GM18517 (cell line): Measurements from ENCODE around the gene MBNL2.
"Not testable (repeated sequence)": the region's sequence is repeated elsewhere in the genome, so short reads cannot be mapped to it uniquely, and the experiment has no call there.

ENCODE experiments used
- ATAC-seq: cut with Tn5 transposase; IDR thresholded peaks from one replicate; pipeline ENCODE4 v1.9.1; 2021; ENCODE audit warnings: mild to moderate bottlenecking, moderate library complexity; ENCODE audit not compliant: unreplicated experiment

The MBNL2 gene

DNA sequence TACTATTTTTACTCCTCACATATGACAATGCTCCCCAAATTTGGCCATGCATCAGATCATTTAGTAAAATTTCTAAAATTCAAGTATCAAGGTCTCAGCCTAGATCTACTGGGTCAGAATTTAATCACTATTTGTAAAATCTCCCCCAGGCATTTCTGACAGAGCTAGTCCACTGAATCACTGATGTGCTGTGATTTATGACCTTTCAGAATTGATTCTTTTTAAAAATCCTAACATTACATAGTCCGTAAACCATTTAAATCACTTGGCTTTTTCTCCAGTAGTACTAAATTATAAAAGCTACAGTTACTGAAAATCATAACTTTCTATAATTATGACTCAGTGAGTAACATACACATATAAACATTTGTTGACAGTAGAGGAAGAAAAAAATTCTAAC, 119.0 kb downstream of the MBNL2 start:
- no peak for ATAC-seq

DNA sequence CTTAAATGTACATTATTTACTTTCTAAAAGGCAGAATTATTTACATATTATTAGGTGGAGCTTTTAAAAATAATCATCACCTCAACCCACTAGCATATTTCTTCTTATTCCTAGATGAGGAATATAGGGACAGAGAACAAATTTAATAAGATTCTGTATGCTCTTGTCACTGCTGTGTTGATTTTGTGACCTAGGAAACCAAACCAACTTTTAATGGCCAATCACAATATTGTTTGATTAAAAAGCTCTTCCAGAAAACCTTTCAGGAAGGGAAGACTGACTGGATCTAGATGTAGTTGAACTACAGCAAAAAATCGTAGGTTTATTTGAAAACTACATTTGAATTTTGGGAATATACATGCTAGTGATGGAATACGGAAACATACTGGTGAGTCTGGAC, 120.0 kb downstream of the MBNL2 start:
- no peak for ATAC-seq

- no peak for ATAC-seq
These were observed 120.8 kb downstream of the MBNL2 start for GRCh38 chr13:97342936-97343335.

DNA sequence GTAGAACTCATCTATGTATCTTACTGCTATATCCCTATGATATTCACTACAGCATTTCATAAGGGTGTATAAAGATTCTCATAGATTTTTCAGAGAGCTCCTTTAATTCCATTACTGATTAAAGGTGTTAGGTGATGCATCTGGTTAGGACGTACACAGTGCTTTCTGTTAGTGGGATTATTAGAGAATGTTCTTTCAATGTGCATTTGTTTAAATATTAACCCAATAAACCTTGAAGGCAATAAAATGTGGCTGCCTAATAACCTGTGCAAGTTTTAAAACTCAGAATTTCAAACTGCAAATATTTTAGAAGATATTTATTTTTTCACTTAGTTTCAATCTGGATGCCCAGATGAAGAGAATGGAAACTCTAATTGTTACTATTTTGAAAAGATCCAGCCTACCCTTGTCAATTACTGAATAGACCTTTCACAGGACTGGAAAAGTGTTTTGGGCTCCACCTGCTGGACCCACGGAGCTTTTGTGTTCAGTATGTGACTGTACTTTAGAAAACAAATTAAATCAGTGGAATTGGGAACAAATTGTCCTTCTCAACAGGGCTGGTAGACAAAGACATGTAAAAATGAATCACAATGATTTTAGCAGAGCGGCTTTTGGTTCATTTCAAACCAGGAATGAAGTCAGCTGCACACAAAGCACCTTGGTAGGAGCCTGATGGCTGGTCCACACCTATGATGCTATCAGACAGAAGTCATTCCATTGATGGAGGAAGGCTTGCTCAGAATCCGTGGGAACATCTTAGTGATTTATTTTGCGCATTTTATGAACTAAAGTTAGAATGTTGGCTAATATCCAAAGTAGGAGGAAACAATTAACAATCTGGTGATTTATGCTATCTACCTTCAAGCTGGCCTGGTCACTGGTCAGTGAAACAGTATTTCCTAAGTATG, 122.4 kb downstream of the MBNL2 start:
- peak; percentile 58 for ATAC-seq

GRCh38 chr13:97346097-97346496, 124.0 kb downstream of the MBNL2 start:
- ATAC-seq = no peak

DNA sequence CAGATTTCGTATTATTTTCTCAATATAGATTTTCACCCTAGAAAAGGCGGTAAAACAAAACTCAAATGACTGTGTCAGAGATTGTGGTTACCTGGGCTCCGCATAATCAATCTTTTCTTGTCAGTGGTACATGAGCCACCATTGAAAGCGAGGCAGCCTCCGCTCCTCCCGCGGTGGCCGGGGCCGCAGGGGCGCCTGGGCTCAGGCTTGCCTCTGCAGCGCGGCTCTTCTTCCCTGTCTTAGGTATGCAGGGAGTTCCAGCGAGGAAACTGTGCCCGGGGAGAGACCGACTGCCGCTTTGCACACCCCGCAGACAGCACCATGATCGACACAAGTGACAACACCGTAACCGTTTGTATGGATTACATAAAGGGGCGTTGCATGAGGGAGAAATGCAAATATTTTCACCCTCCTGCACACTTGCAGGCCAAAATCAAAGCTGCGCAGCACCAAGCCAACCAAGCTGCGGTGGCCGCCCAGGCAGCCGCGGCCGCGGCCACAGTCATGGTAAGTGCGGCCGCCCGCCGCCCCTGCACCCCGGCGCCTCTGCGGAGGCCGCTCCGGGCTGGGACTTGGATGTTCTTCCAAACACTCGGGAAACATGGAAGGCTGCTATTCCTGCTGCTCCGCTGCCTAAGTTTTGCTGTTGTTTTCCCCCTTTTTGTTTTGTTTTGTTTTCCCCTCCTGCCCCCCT, 124.6 kb downstream of the MBNL2 start:
- no peak for ATAC-seq

DNA sequence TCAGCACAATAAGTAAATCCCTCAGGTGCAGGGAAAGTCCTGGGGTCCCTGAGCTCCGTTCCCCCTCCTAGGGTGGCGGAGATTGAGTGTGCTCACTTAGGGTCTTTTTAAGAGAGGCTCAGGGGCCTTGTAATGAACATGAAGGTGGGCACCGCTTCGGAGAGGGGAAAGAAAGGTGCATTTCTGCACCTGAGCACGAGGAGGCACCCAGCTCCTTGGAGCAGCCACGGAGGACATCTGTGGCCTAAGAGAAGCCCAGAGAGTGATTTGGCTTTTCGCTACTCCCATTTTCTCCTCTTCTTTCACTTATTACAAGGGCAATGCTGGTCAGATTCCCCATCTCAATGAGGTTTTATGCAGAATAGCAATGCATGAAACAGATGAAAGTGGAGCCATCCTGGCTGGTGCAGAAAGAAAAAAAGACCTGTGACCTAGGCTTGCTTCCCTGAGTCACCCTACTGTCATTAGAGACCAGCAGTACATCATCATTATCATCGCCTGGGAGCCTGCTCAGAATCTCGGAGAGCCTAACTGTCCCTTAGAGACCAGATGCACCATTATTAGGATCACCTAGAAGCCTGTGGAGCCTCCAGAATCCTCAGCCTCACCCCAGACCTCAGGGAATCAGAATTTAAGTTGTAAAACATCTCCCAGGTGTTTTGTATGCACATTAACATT, 125.3 kb downstream of the MBNL2 start:
- no peak for ATAC-seq

DNA sequence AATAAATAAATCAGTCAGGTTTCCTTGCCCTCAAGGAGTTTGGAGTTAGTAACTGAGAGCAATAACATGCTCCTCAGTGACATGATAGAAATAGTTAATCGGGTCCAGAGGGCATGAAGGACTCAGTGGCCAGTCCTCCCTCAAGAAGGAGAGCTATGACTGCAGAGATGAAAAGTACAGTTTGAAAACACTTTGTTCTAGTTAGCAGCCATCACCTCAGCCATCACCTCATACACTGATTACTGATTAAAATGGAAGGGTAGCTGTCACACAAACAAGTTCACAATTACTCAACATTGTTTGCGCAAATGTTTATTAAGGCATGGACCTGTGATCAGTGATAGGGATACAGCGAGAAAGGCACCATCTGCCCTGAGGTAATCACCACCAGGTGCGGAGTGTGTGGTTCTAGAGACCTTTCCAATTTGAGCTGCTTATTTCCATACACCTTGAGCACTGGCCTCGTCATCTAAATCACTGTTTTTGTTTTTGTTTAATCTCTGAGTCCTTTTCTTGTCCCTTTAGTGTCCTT, 126.5 kb downstream of the MBNL2 start:
- no peak for ATAC-seq

GRCh38 chr13:97352012-97352411, 129.9 kb downstream of the MBNL2 start:
- ATAC-seq = not testable (repeated sequence)

DNA sequence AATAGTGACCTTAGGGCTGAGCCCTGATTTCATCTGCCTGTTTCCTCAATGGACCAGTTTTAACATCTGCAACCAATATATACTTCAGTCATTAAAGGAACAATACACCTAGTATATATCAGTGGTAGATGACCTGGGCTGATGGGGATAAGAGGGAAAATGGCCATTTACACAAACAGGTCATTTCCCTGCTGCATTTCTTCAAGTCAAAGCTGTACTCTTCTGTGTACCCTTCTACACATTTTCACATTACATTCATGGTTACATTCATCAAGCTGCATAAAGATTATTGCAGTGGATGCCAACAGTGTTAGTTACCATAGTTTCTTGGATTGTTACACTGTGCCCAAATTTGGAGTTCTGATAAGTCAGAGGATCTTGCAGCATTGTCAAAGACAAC, 130.7 kb downstream of the MBNL2 start:
- no peak for ATAC-seq

DNA sequence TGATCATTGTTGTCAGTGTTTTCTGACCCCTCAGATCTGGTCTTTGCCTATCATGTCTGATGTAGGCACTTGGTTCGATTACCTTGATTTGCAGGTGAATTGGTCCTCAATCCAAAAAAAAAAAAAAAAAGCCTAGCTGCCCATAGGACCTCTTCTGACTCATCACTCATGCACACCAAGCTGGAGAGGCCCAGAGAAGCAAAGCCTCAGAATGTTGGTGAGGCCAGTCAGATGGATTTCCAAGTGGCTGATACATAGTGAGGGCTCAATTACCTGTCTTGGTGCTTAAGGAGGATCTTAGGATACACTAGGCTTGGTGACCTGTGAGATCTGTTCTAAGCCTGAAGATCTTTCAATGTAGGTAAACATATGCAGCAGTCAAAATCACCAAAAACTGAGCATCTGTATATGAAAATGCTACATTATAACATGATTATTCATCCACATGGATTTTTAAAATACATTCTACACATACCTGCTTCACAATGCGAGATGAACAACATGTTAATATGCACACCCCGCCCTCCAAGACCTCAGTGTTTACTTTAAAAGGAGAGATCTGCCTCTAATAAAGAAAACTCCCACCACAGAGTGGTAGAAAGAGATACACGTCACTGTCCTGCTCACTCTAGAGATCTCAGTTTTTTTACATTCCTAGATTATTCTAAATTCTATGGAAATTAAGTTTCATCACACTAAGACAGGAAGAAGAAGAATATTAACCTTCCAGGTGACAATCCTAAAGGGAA, 132.0 kb downstream of the MBNL2 start:
- ATAC-seq = no peak

DNA sequence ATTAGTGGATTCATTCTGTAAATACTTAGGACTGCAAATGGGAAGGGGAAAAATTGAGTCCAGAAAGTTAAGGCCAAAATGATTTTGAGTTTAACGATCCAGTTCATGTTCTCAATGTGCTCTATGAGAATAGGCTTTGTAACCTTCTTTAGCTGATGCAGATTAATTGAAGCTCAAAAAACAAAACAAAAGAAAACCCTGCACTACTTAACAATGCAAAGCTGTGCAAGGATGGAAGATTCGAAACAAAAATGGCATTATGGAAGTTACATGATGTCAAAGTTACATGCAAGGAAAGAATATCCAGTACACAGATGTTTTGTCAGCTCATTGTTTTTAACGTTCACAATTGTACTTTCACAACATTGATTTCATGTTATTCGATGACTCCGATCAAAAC, 132.7 kb downstream of the MBNL2 start:
- ATAC-seq = no peak

- ATAC-seq = no peak
These were observed 134.5 kb downstream of the MBNL2 start for GRCh38 chr13:97356592-97356991.

GRCh38 chr13:97359181-97360057, 137.3 kb downstream of the MBNL2 start:
- peak; percentile 89 for ATAC-seq

GRCh38 chr13:97360610-97361009, 138.5 kb downstream of the MBNL2 start:
- ATAC-seq = no peak

DNA sequence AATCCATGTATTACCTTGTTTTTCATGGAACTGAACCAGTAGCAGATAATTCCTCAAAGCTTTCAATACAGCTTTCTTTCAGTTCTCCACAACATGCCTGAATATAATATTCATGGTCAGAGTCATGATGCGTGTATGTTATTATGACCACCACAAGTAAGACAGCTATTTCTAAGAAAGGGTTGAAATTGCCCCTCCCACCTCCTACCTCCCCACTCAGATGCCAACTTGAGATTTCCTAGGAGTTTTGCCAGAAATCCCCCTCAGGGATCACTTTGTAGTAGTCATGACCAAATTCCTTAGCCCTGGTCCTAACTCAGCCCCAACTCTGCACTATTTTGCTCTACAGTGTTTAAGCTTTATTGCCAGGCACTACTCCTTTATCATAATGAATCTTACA, 141.9 kb downstream of the MBNL2 start:
- ATAC-seq = no peak

DNA sequence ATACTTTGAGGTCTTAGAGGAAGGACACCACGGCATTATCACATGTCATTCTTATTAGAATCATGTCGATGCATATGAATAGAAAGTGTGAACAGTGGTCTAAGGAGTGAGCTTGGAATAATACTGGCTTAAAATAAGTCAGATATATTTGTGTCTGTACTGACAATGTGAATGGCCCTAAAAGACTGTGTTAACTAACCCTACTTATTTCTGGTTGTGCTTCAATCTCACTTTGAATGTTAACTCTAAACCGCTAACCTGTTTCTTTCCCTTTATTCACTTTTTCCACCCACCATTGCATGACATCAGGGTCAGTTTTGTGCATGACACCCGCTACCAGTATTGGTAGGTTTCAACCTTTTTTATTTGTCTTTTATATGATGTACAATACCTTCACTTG, 142.7 kb downstream of the MBNL2 start:
- no peak for ATAC-seq

DNA sequence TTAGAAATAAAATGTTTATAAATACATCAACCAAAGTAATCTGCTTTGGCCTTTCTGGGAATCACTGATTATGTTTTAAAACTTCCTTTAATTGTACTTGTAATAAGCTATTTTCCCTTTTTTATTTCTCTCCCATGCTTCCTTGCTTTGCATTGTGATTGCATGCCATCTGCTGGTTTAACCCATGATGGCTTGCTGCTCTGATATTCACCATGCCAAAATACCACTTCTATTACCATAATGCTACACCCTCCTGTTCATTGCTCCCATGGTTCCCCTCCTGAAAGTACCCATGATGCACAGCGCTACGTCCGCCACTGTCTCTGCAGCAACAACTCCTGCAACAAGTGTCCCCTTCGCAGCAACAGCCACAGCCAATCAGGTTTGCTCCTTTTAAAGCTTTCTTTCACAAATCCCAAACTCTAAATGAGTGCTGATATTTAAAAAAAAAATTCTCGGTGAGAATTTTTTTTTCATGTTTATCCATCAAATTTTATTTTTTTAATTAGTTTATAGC, 144.1 kb downstream of the MBNL2 start:
- ATAC-seq = no peak

- no peak for ATAC-seq
These were observed 145.1 kb downstream of the MBNL2 start for GRCh38 chr13:97367016-97367822.
